Ovary (tissue), 3 donors: Measurements from ENCODE around the gene FBXW8.

Source experiments
- CTCF ChIP-seq, 3 donors: fragments of 450-650 bp in 2 of 3; fragments of 200-600 bp in 1 of 3; IDR thresholded peaks; one replicate each; pipeline versions ENCODE4 v1.5.1 to v1.8.0; 2016 to 2022; ENCODE audit warnings: antibody characterized with exemption in 3 of 3, mild to moderate bottlenecking in 1 of 3
- EP300 ChIP-seq: sonication (generic); formaldehyde crosslinking; IDR thresholded peaks from one replicate; pipeline ENCODE4 v1.6.1; 2017; ENCODE audit warnings: antibody characterized with exemption
- donor health status: DM: no; HTN: no; CAD: no.

- no peak for TF ChIP-seq CTCF (IDR thresholded peaks at IDR 0.05)
- no peak for TF ChIP-seq EP300
These were observed 138.5 kb downstream of the FBXW8 start for GRCh38 chr12:117049295-117049694.
